ENCODE results near the gene NPR2.

NPR2 gene
- total RNA-seq = 5.6 to 10.4 reads per million in 2 experiments

- no peak for DNase-seq (ENCODE audit: low read depth)
These were observed at the start of gene NPR2 for GRCh38 chr9:35791297-35791921. NPR2 (plus strand) TSS chr9:35791591; CDS start chr9:35792409, 818 bp downstream.

DNA sequence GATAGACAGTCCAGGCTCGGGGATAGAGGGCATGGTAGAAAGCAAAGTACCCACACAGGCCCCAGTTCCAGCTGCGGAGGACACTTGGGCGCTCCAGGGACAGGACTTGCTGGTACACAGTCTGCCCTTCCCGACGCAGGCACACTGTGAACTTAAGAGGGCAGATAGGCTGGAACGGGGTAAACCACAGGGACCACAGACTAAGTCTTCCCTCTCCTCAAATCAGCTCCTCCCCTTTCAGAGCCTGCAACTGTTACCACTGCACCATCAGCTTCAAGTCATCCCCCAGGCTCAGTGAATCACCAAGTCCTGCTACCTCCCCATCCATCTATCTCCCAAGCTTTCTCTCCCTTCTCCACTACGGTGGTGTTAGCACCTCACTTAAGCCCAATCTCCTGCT, 49.7 kb upstream of the NPR2 start:
- no peak for DNase-seq (ENCODE audit: low read depth)

DNA sequence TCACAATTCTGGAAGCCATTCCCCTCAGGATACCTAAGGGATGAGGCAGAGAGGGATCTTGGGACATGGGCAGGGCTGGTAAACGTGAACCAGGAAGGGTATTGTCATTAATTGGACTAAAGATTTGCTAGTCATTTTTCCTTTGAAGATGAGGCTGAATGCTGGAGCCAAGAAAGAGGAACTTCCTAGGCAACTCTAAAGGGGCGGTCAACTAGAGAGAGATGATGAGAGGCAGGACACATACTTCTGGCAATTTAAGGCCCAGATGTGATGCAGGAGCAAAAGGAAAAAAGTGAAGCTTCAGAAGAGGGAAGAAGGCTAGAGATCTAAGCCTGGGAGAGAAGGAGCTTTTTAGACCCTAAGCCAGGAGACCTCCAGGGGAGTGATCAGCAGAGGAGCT, 47.9 kb upstream of the NPR2 start:
- no peak for DNase-seq (ENCODE audit: low read depth)

GRCh38 chr9:35743880-35744518, 47.4 kb upstream of the NPR2 start:
- DNase-seq (ENCODE audit: low read depth) = no peak

DNA sequence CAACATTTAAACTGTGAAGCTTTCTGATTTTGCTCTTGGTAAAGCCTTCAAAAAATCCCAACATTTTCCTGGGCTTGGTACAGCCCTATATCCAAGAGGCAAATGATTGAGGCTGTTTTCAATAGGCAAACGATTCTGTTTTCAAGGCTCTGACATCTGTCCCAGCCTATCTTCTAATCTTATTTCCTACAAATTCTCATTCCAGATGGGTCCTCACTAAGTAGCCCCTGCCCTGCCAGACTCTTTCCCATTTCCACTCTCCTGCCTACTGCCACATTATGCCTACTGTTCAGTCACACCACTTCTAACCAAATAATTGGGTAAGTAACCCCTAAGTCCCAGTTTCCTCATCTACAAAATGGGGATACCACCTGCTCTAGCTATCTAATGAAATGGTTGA, 45.8 kb upstream of the NPR2 start:
- no peak for DNase-seq (ENCODE audit: low read depth)

DNA sequence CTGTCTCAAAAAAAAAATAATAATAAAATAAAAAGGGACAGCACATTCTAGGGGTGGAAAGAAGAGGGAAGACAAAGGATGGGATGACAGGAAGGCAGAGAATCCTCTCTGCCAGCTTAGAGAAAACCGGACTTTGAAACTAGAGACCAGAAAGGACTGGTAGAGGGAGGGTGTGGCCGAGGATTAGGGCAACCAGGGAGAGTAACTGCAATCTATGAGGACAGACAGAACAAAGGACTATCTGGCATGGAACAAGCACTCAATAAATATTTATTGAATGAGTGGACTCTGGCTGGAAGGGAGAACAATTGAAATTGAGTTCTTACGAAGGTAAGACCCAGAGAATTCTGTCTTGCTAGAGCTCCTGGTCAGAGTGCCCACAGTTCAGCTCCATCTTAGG, 44.8 kb upstream of the NPR2 start:
- DNase-seq (ENCODE audit: low read depth) = no peak

DNA sequence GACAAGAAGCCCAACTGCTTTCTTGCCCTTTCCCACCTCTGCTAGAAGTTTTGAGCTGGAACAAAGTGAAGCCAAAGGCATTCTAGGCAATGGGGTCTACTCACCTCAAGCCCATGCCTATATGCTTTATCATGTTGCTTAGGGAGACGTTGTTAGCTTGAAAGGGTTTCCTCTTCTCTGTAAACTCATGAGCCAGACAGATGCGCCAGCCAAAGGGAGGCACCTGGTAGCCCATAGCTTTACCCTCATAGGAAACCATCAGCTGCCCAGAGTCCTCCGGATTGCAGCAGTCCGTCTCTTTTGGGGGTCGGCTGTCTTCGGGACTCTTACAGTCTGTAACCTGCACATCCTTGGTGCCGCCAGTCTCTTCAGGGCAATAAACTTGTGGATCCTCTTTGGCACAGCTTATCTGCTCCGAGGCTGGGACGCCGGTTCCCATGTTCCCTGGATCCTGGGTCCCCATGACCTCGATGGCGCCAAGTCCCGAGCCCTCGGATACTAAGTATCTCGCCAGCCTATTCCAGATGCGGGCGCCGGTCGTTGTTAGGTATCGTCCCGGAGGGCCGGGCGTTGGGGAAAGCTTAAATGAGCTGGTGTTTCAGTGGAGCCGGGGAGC, 43.0 kb upstream of the NPR2 start:
- no peak for DNase-seq (ENCODE audit: low read depth)

DNA sequence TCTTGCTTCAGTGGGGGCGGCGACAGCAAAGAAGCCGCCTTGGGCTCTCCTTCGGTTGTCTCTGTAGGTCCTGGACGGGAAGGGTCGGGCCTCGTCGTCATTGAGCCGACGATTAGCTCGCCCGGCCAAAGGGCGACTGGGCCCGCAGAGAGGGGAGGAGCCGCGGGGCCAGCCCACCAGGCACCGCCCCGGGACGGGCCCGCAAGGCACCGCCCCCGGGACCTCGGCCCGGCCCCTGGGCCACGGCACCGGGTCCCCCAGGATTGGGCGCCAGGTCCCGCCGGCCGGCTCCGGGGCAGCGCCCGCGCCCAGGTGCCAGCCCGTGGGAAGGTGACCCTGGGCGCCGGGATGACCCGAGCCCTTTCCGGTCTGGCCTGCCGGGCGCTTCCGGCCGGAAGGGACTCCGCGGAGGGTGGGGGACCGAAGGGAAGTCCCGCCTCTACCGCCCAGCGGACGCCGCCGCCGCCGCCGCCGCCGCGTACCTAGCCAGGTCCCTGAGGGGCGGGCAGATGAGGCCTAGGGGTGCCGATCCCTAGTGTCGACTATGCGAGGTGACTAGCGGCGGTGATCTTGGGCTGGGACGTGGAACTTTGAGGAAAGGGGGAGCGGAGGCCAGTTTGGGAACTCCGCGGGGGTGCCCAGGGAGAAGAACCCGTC, 42.4 kb upstream of the NPR2 start, which contains the start of the genes GBA2 and RGP1:
TSS of gene GBA2 (minus strand) at position 371 of the 657 bp plus-strand sequence. CDS start 524 bp downstream, outside the sequence.
TSS of gene RGP1 (plus strand) at position 430 of the 657 bp plus-strand sequence. CDS start 469 bp downstream, outside the sequence.
- DNase-seq (ENCODE audit: low read depth) = no peak

DNA sequence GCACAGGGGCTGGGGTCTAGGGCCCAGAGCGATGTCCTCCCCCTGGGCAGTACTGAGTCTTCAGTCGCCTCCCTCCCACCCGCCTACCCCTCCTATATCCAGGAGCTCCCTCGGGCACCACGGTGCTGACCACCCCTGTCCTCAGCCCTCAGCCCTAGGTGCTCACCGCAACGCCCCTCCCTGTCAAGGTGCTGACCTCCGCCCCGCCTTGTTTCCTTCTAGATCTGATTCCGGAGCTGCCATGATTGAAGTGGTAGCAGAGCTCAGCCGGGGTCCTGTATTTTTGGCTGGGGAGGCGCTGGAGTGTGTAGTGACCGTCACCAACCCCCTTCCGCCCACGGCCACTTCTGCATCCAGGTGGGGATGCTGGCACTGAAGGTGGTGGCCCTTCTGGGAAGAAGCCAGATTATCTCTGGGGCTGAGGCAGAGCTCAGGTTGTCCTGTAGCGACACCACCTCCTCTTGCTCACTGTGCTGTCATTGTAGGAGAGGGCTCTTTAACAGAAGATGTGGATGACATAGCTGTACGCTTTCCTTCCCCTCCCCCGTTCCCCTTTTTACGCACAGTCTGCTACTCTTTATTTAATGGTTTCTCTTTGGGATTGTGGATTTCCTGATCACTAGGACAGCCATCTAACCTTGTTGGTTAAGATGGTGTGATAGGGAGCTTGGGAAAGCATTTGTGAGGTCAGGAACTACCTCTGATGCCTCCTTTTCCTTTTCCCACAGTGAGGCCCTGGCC, 41.7 kb upstream of the NPR2 start:
- DNase-seq (ENCODE audit: low read depth) = no peak

DNA sequence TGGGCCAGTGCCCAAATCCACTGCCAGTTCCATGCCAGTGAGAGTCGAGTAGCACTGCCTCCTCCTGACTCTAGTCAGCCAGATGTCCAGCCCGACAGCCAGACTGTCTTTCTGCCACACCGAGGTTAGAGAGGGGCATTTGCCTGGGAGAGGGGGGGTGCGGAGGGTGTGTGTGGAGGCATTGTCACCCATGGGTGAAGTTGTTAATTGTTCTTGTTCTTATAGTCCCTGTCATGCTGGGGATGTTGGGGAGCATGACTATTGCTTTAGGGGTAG, 41.2 kb upstream of the NPR2 start:
- DNase-seq (ENCODE audit: low read depth) = no peak

DNA sequence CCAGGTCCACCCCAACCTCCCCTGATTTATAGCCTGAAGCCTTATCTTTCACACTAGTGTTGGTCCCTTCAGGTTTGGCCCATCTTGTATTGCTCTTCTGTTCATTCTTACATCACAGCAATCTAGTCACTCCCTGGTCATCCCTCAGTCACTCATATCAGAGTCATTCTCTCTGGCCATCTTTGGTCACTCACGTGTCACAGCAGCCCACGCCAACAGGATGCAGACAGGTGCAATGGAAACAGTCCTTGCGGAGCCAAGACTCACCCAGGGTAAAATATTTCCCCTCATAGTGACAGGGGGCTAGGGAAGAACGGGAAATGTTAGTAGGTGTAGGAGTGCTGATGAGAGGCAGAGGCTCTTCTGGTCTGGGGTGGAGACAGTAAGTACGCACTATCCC, 37.9 kb upstream of the NPR2 start:
- DNase-seq (ENCODE audit: low read depth) = no peak

DNA sequence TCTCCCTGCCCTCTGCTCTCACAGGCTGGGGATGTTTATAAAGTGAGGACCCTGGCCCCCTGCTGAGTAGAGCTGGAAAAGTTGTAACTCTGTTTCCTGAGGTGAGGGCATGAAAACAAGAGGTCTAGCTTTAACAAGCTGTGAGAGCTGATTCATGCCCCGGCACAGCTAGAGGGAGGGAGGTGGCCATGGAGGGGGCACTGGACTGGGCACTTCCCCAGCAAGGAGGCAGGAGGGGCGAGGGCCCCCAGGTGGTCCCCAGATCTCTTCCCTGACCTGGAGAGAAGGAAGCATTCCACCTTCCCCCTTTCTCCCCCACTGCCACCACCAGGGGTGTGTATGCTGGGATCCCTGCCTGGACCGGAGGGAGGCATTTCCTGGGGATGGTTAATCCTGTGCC, 37.1 kb upstream of the NPR2 start, which contains the start of gene MSMP:
TSS of gene MSMP (minus strand) at position 13 of the 400 bp plus-strand sequence. CDS start 147 bp downstream, outside the sequence.
- DNase-seq (ENCODE audit: low read depth) = no peak

GRCh38 chr9:35755071-35755470, 36.3 kb upstream of the NPR2 start:
- no peak for DNase-seq (ENCODE audit: low read depth)

- DNase-seq (ENCODE audit: low read depth) = peak; percentile 67
These were observed 34.8 kb upstream of the NPR2 start for GRCh38 chr9:35756275-35757225.

GRCh38 chr9:35757226-35757891, 34.0 kb upstream of the NPR2 start:
- no peak for DNase-seq (ENCODE audit: low read depth)

GRCh38 chr9:35757892-35758275, 33.5 kb upstream of the NPR2 start:
- no peak for DNase-seq (ENCODE audit: low read depth)

GRCh38 chr9:35758475-35759050, 32.8 kb upstream of the NPR2 start:
- no peak for DNase-seq (ENCODE audit: low read depth)

- DNase-seq (ENCODE audit: low read depth) = no peak
These were observed 31.6 kb upstream of the NPR2 start for GRCh38 chr9:35759795-35760194.

DNA sequence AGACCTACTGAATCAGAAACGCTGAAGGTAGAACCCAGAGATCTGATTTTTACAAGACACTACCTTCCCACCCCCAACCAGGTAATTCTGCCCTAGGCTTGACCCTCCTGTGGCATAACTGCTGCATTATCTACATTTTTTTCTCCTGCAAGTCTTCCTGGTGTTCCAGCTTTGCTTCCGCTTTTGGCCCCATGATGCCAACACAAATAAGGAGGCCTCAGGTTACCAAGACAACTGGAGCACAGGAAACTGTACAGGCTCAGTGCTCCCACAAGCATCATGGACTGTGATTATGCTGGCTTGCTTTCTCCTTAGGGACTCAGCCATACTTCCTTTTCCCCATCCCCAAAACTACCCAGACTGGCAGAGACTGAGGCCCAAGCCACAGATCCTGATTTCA, 30.7 kb upstream of the NPR2 start:
- no peak for DNase-seq (ENCODE audit: low read depth)

- DNase-seq (ENCODE audit: low read depth) = no peak
These were observed 28.2 kb upstream of the NPR2 start for GRCh38 chr9:35763181-35763580.
